GM12878 (cell line): ENCODE measurements around the gene MAST3. TPM values are rescaled to one million over a fixed set of nuclear protein-coding genes. Genes with fewer than 3 reads are reported as not detected.

Experiments used
- ATAC-seq: fragments of 200-7000 bp; cut with Tn5 transposase; 3 replicates; pipeline ENCODE4 v1.9.1; 2020; ENCODE audit warnings: mild to moderate bottlenecking, moderate library complexity
- BruUV-seq: library from RNA; stranded (reverse); fragments of 400-500 nt; replicated peaks from 2 replicates; lab custom pipeline; 2021; lab: Mats Ljungman, UMichigan
- CTCF ChIA-PET: fragments of 300-600 bp; sonication (Branson Sonifier 250); formaldehyde crosslinking; extraction: SDS; loops from one replicate; lab custom pipeline; 2021; ENCODE audit warnings: inconsistent platforms; lab: Yijun Ruan, JAX
- POLR2A ChIA-PET: fragments of 350-600 bp; formaldehyde crosslinking; extraction: SDS; loops from one replicate; lab custom pipeline; 2021; ENCODE audit warnings: inconsistent platforms; lab: Charles Lee
- RAD21 ChIA-PET: fragments of 300-600 bp; sonication (Branson Sonifier 250); formaldehyde crosslinking; loops from one replicate; lab custom pipeline; 2023; ENCODE audit warnings: antibody characterized with exemption; ENCODE audit not compliant: unreplicated experiment; lab: Charles Lee
- SMC1A ChIA-PET: fragments of 300-600 bp; sonication (Branson Sonifier 250); formaldehyde crosslinking; loops from one replicate; lab custom pipeline; 2023; ENCODE audit not compliant: unreplicated experiment, uncharacterized antibody; lab: Charles Lee
- DNase-seq: peaks from one replicate; pipeline ENCODE4 v3.0.0-alpha.2; 2011; ENCODE audit warnings: low read depth, low spot score
- FAIRE-seq: peaks from 3 replicates; lab custom pipeline; 2011; peaks lifted over from hg19 to GRCh38; lab: Jason Lieb, UNC
- H2AFZ ChIP-seq: 2 replicates; pipeline ENCODE4 v1.6.0; 2011; ENCODE audit warnings: low read depth, low read length, control low read depth; ENCODE audit not compliant: control insufficient read depth
- H3K27ac ChIP-seq: 2 replicates; pipeline ENCODE4 v1.5.1; 2011; ENCODE audit warnings: control low read depth; ENCODE audit not compliant: control insufficient read depth, insufficient read depth
- H3K27me3 ChIP-seq, 2 experiments: replicated peaks in 1 of 2; 2 replicates each; pipeline versions ENCODE4 v1.6.0 to v1.6.1; 2011; ENCODE audit warnings: low read length in 1 of 2; ENCODE audit not compliant: control insufficient read depth in 2 of 2, insufficient read depth in 2 of 2
- H3K36me3 ChIP-seq, 2 experiments: 2 replicates each; pipeline ENCODE4 v1.5.1; 2011; ENCODE audit warnings: low read length in 1 of 2; ENCODE audit not compliant: control insufficient read depth in 2 of 2, insufficient read depth in 2 of 2
- H3K4me1 ChIP-seq: 2 replicates; pipeline ENCODE4 v1.6.1; 2011; ENCODE audit warnings: mild to moderate bottlenecking, low read length, moderate library complexity, mixed read lengths; ENCODE audit not compliant: control insufficient read depth, insufficient read depth
- H3K4me2 ChIP-seq: 2 replicates; pipeline ENCODE4 v1.6.0; 2011; ENCODE audit warnings: control low read depth; ENCODE audit not compliant: control insufficient read depth, insufficient read depth
- H3K4me3 ChIP-seq: fragments of 200-600 bp; sonication (generic); 2 replicates; pipeline ENCODE4 v1.5.1; 2016
- H3K79me2 ChIP-seq: 2 replicates; pipeline ENCODE4 v1.6.0; 2011; ENCODE audit warnings: low read length; ENCODE audit not compliant: control insufficient read depth, insufficient read depth
- H3K9ac ChIP-seq: 2 replicates; pipeline ENCODE4 v1.8.0; 2011; ENCODE audit warnings: low read length, control low read depth, mixed read lengths; ENCODE audit not compliant: control insufficient read depth, insufficient read depth
- H3K9me3 ChIP-seq: replicated peaks from 3 replicates; pipeline ENCODE4 v1.5.1; 2011; ENCODE audit warnings: mild to moderate bottlenecking, low read length; ENCODE audit not compliant: control insufficient read depth, insufficient read depth
- H4K20me1 ChIP-seq: 2 replicates; pipeline ENCODE4 v1.6.0; 2011; ENCODE audit not compliant: control insufficient read depth, insufficient read depth
- CHD1 ChIP-seq: IDR thresholded peaks from 2 replicates; pipeline ENCODE4 v1.6.1; 2012; ENCODE audit warnings: low read depth, low read length, improper control_type of control experiment
- CUX1 ChIP-seq: IDR thresholded peaks from 2 replicates; pipeline ENCODE4 v1.6.1; 2012; ENCODE audit warnings: improper control_type of control experiment, low read depth, low read length; ENCODE audit not compliant: insufficient replicate concordance
- FOXK2 ChIP-seq: fragments of 450-650 bp; IDR thresholded peaks from 2 replicates; pipeline ENCODE4 v1.6.1; 2017; ENCODE audit warnings: mild to moderate bottlenecking, moderate library complexity
- LARP7 ChIP-seq: fragments of 450-650 bp; IDR thresholded peaks from 2 replicates; pipeline ENCODE4 v1.6.1; 2017; ENCODE audit warnings: mild to moderate bottlenecking
- RELB ChIP-seq: fragments of 450-650 bp; IDR thresholded peaks from 2 replicates; pipeline ENCODE4 v1.6.1; 2017; ENCODE audit warnings: low read depth, mild to moderate bottlenecking, moderate library complexity
- SMARCA5 ChIP-seq: fragments of 450-650 bp; IDR thresholded peaks from 2 replicates; pipeline ENCODE4 v1.6.1; 2017; ENCODE audit warnings: mild to moderate bottlenecking
- ZZZ3 ChIP-seq: IDR thresholded peaks from 2 replicates; pipeline ENCODE4 v1.6.1; 2011; ENCODE audit warnings: low read depth; ENCODE audit not compliant: control insufficient read depth, insufficient read length
- WGBS: methylation state at CpG from one replicate; pipeline ENCODE4 v1.1.6; 2016; ENCODE audit warnings: low lambda C conversion rate; ENCODE audit not compliant: insufficient replicate concordance, insufficient coverage; ENCODE audit errors: missing lambda C conversion rate; 5-methylcytosine and 5-hydroxymethylcytosine counted together
- in situ Hi-C: fragments of 300-500 bp; cut with MboI; formaldehyde crosslinking; loops from 9 replicates; pipeline ENCODE4 v1.14.3; 2018; ENCODE audit warnings: mixed read lengths
- intact Hi-C: fragments of 100-400 bp; cut with micrococcal nuclease; formaldehyde crosslinking; loops from one replicate; pipeline ENCODE4 v1.14.2; 2022; ENCODE audit not compliant: unreplicated experiment
- polyA plus RNA-seq, 11 experiments: library from polyadenylated mRNA; depleted of rRNA in 4 of 11; unstranded in 6 of 11; stranded (reverse) in 5 of 11; fragments of >200 nt; fragmentation: Nextera tagmentation in 4 of 11; fragmentation: Illumina TruSeq in 1 of 11; extraction: Ambion mirVana in 4 of 11; extraction: Trizol in 1 of 11; gene quantifications; 1 replicate in 1 of 11; 2 replicates in 10 of 11; pipeline versions ENCODE4 v1.2.1 to v1.2.3, GENCODE V29; 2011 to 2016; ENCODE audit warnings: inconsistent platforms in 2 of 11, missing spikeins in 2 of 11, low read depth in 1 of 11
- total RNA-seq, 4 experiments: library from RNA; depleted of rRNA in 3 of 4; stranded (reverse); fragments of >200 nt in 3 of 4; fragmentation: Illumina TruSeq in 1 of 4; extraction: Trizol in 1 of 4; gene quantifications; 2 replicates each; pipeline versions ENCODE4 v1.2.1 to v1.2.3, GENCODE V29; 2013 to 2021
- TF ChIP-seq, protein P1 (sequence below): IDR thresholded peaks from 2 replicates; pipeline ENCODE4 v1.6.1; 2012; ENCODE audit warnings: low read depth, low read length, improper control_type of control experiment
- TF ChIP-seq, protein P2 (sequence below): IDR thresholded peaks from 2 replicates; pipeline ENCODE4 v1.6.1; 2012; ENCODE audit warnings: mild to moderate bottlenecking, low read depth, low read length

The MAST3 gene
- total and polyA plus RNA-seq, 10 of the 15 experiments (the other 5 are each of a cell fraction or from before 2014, with no cell fraction given), result 3.0 to 22.2 (median 7.5) TPM

GRCh38 chr19:18164072-18164471 is 66.5 kb downstream of the MAST3 start:
- no peak for ATAC-seq
- SMC1A ChIA-PET, result interaction anchor here (0.6 to 1.8 kb wide), 4 partner anchors 36 to 164 kb away, joined by 3 to 5 read pairs (median 4); partner anchors contain the start of gene ARRDC2
- in situ Hi-C loops (no loop called here), intact Hi-C loops (no loop called here)
- Histone ChIP-seq H3K36me3 (peaks cover 7 to 10% of the 10 kb centered on the region in 2 experiments; a peak in 3 of 4 replicates), H3K79me2 (no peaks in the 10 kb centered on the region; the same call in 1 of the 2 replicates), H3K27me3 (no peaks in the 10 kb centered on the region), H3K4me2 (no peak overlapping the region), H3K4me3 (no peak overlapping the region), H3K9me3 (no peaks in the 10 kb centered on the region), H3K27ac (no peak overlapping the region), H4K20me1 (no peaks in the 10 kb centered on the region), H3K9ac (no peak overlapping the region), H2AFZ (no peak overlapping the region), H3K4me1 (peaks cover 13% of the 10 kb centered on the region)
- TF ChIP-seq CHD1, result no peak
- no peak for TF ChIP-seq LARP7
- TF ChIP-seq RELB, result no peak
- no peak for TF ChIP-seq CUX1
- no peak for TF ChIP-seq ZZZ3
- TF ChIP-seq FOXK2, result no peak
- TF ChIP-seq, protein P1, sequence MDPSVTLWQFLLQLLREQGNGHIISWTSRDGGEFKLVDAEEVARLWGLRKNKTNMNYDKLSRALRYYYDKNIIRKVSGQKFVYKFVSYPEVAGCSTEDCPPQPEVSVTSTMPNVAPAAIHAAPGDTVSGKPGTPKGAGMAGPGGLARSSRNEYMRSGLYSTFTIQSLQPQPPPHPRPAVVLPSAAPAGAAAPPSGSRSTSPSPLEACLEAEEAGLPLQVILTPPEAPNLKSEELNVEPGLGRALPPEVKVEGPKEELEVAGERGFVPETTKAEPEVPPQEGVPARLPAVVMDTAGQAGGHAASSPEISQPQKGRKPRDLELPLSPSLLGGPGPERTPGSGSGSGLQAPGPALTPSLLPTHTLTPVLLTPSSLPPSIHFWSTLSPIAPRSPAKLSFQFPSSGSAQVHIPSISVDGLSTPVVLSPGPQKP, result no peak
- TF ChIP-seq SMARCA5, result no peak
- TF ChIP-seq, protein P2, sequence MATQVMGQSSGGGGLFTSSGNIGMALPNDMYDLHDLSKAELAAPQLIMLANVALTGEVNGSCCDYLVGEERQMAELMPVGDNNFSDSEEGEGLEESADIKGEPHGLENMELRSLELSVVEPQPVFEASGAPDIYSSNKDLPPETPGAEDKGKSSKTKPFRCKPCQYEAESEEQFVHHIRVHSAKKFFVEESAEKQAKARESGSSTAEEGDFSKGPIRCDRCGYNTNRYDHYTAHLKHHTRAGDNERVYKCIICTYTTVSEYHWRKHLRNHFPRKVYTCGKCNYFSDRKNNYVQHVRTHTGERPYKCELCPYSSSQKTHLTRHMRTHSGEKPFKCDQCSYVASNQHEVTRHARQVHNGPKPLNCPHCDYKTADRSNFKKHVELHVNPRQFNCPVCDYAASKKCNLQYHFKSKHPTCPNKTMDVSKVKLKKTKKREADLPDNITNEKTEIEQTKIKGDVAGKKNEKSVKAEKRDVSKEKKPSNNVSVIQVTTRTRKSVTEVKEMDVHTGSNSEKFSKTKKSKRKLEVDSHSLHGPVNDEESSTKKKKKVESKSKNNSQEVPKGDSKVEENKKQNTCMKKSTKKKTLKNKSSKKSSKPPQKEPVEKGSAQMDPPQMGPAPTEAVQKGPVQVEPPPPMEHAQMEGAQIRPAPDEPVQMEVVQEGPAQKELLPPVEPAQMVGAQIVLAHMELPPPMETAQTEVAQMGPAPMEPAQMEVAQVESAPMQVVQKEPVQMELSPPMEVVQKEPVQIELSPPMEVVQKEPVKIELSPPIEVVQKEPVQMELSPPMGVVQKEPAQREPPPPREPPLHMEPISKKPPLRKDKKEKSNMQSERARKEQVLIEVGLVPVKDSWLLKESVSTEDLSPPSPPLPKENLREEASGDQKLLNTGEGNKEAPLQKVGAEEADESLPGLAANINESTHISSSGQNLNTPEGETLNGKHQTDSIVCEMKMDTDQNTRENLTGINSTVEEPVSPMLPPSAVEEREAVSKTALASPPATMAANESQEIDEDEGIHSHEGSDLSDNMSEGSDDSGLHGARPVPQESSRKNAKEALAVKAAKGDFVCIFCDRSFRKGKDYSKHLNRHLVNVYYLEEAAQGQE, result no peak
- WGBS, result 97% methylated on average over 7 of the region's 7 CpGs
- BruUV-seq, result no TSS peak
- CTCF ChIA-PET, result interaction anchor here (0.6 to 1.5 kb wide), 7 partner anchors 21 to 248 kb away, joined by 3 to 5 read pairs (median 3); no protein-coding TSS in a partner anchor
- RAD21 ChIA-PET, result interaction anchor here (0.6 to 0.8 kb wide), 2 partner anchors 12 to 73 kb away, joined by 3 read pairs; no protein-coding TSS in a partner anchor
- POLR2A ChIA-PET, result interaction anchor here (0.7 to 1.0 kb wide), 2 partner anchors 46 to 219 kb away, joined by 5 read pairs; no protein-coding TSS in a partner anchor
- DNase-seq, result no peak
- no peak for FAIRE-seq
